ENCODE measurements around the gene CHCHD2. TPM values are rescaled to one million over a fixed set of nuclear protein-coding genes. Genes with fewer than 3 reads are reported as not detected.

CHCHD2 gene
- total and polyA plus RNA-seq, 2 of the 8 experiments (the other 6 are each of a cell fraction or from before 2014, with no cell fraction given) = 112 to 300 TPM

DNA sequence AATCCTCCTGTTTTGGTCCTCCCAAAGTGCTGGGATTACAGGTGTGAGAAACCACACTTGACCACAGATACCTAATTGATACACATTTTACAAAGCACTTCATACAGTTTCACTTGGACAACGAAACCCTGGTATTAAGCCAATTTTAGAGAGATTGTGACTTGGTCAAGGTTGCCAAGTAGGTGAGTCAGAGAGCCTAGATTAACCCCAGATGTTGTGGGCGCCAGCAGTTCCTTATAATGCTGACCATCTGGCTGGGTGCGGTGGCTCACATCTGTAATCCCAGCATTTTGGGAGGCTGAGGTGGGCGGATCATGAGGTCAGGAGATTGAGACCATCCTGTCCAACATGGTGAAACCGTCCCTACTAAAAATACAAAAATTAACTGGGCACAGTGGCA lies 8.6 kb downstream of the CHCHD2 start (continued):
- TF ChIP-seq, protein P1, sequence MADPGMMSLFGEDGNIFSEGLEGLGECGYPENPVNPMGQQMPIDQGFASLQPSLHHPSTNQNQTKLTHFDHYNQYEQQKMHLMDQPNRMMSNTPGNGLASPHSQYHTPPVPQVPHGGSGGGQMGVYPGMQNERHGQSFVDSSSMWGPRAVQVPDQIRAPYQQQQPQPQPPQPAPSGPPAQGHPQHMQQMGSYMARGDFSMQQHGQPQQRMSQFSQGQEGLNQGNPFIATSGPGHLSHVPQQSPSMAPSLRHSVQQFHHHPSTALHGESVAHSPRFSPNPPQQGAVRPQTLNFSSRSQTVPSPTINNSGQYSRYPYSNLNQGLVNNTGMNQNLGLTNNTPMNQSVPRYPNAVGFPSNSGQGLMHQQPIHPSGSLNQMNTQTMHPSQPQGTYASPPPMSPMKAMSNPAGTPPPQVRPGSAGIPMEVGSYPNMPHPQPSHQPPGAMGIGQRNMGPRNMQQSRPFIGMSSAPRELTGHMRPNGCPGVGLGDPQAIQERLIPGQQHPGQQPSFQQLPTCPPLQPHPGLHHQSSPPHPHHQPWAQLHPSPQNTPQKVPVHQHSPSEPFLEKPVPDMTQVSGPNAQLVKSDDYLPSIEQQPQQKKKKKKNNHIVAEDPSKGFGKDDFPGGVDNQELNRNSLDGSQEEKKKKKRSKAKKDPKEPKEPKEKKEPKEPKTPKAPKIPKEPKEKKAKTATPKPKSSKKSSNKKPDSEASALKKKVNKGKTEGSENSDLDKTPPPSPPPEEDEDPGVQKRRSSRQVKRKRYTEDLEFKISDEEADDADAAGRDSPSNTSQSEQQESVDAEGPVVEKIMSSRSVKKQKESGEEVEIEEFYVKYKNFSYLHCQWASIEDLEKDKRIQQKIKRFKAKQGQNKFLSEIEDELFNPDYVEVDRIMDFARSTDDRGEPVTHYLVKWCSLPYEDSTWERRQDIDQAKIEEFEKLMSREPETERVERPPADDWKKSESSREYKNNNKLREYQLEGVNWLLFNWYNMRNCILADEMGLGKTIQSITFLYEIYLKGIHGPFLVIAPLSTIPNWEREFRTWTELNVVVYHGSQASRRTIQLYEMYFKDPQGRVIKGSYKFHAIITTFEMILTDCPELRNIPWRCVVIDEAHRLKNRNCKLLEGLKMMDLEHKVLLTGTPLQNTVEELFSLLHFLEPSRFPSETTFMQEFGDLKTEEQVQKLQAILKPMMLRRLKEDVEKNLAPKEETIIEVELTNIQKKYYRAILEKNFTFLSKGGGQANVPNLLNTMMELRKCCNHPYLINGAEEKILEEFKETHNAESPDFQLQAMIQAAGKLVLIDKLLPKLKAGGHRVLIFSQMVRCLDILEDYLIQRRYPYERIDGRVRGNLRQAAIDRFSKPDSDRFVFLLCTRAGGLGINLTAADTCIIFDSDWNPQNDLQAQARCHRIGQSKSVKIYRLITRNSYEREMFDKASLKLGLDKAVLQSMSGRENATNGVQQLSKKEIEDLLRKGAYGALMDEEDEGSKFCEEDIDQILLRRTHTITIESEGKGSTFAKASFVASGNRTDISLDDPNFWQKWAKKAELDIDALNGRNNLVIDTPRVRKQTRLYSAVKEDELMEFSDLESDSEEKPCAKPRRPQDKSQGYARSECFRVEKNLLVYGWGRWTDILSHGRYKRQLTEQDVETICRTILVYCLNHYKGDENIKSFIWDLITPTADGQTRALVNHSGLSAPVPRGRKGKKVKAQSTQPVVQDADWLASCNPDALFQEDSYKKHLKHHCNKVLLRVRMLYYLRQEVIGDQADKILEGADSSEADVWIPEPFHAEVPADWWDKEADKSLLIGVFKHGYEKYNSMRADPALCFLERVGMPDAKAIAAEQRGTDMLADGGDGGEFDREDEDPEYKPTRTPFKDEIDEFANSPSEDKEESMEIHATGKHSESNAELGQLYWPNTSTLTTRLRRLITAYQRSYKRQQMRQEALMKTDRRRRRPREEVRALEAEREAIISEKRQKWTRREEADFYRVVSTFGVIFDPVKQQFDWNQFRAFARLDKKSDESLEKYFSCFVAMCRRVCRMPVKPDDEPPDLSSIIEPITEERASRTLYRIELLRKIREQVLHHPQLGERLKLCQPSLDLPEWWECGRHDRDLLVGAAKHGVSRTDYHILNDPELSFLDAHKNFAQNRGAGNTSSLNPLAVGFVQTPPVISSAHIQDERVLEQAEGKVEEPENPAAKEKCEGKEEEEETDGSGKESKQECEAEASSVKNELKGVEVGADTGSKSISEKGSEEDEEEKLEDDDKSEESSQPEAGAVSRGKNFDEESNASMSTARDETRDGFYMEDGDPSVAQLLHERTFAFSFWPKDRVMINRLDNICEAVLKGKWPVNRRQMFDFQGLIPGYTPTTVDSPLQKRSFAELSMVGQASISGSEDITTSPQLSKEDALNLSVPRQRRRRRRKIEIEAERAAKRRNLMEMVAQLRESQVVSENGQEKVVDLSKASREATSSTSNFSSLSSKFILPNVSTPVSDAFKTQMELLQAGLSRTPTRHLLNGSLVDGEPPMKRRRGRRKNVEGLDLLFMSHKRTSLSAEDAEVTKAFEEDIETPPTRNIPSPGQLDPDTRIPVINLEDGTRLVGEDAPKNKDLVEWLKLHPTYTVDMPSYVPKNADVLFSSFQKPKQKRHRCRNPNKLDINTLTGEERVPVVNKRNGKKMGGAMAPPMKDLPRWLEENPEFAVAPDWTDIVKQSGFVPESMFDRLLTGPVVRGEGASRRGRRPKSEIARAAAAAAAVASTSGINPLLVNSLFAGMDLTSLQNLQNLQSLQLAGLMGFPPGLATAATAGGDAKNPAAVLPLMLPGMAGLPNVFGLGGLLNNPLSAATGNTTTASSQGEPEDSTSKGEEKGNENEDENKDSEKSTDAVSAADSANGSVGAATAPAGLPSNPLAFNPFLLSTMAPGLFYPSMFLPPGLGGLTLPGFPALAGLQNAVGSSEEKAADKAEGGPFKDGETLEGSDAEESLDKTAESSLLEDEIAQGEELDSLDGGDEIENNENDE (IDR thresholded peaks at IDR 0.05; ENCODE audit: insufficient replicate concordance, low read length) = no peak
- no peak for TF ChIP-seq NANOG (IDR thresholded peaks at IDR 0.05; ENCODE audit: insufficient read depth, low read depth, low read length, poor library complexity, severe bottlenecking)
- TF ChIP-seq TEAD4 (IDR thresholded peaks at IDR 0.05; ENCODE audit: low read depth, low read length) = no peak

Data from H1 (cell line).